Smooth muscle cell (in vitro differentiated cells): ENCODE measurements around the gene APOL2. TPM values are rescaled to one million over a fixed set of nuclear protein-coding genes. Genes with fewer than 3 reads are reported as not detected.
"Not testable (repeated sequence)": the region's sequence is repeated elsewhere in the genome, so short reads cannot be mapped to it uniquely, and the experiment has no call there.

Experiments
- DNase-seq: peaks from one replicate; lab custom pipeline; 2025; ENCODE audit not compliant: unreplicated experiment; lab: John Stamatoyannopoulos, UW
- H2AFZ ChIP-seq: fragments of 200-600 bp; sonication (generic); 2 replicates; pipeline ENCODE4 v1.6.0; 2016; ENCODE audit warnings: antibody characterized with exemption, low read depth, mild to moderate bottlenecking
- H3F3A ChIP-seq: fragments of 200-600 bp; sonication (generic); 2 replicates; pipeline ENCODE4 v1.6.0; 2017; ENCODE audit warnings: antibody characterized with exemption, low read depth
- H3K27ac ChIP-seq: fragments of 200-600 bp; sonication (generic); 2 replicates; pipeline ENCODE4 v1.5.1; 2016; ENCODE audit warnings: low read depth, mild to moderate bottlenecking
- H3K27me3 ChIP-seq: fragments of 200-600 bp; sonication (generic); 2 replicates; pipeline ENCODE4 v1.6.1; 2016; ENCODE audit warnings: low read depth, mild to moderate bottlenecking
- H3K36me3 ChIP-seq: fragments of 200-600 bp; sonication (generic); 2 replicates; pipeline ENCODE4 v1.5.1; 2016; ENCODE audit warnings: low read depth
- H3K4me1 ChIP-seq: fragments of 200-600 bp; sonication (generic); 2 replicates; pipeline ENCODE4 v1.5.1; 2016; ENCODE audit warnings: low read depth
- H3K4me2 ChIP-seq: fragments of 200-600 bp; sonication (generic); 2 replicates; pipeline ENCODE4 v1.6.0; 2016; ENCODE audit warnings: mild to moderate bottlenecking
- H3K4me3 ChIP-seq: fragments of 200-600 bp; sonication (generic); 2 replicates; pipeline ENCODE4 v1.5.1; 2016; ENCODE audit warnings: mild to moderate bottlenecking
- H3K79me2 ChIP-seq: fragments of 200-600 bp; sonication (generic); 2 replicates; pipeline ENCODE4 v1.6.0; 2016; ENCODE audit warnings: low read depth, mild to moderate bottlenecking
- H3K9ac ChIP-seq: fragments of 200-600 bp; sonication (generic); 2 replicates; pipeline ENCODE4 v1.6.0; 2016; ENCODE audit warnings: low read depth
- H3K9me3 ChIP-seq: fragments of 200-600 bp; sonication (generic); replicated peaks from 2 replicates; pipeline ENCODE4 v1.5.1; 2016; ENCODE audit warnings: low read depth
- H4K20me1 ChIP-seq: fragments of 200-600 bp; sonication (generic); 2 replicates; pipeline ENCODE4 v1.6.0; 2016; ENCODE audit warnings: low read depth
- CTCF ChIP-seq: fragments of 200-600 bp; sonication (generic); IDR thresholded peaks from 2 replicates; pipeline ENCODE4 v1.5.1; 2017; ENCODE audit warnings: borderline replicate concordance, mild to moderate bottlenecking, antibody characterized with exemption; ENCODE audit not compliant: insufficient read depth, poor library complexity, severe bottlenecking
- WGBS: methylation state at CpG from one replicate; pipeline ENCODE4 v1.1.7; 2016; ENCODE audit warnings: low lambda C conversion rate; 5-methylcytosine and 5-hydroxymethylcytosine counted together
- polyA plus RNA-seq: library from polyadenylated mRNA; unstranded; fragments of >200 nt; fragmentation: Nextera tagmentation; extraction: Ambion mirVana; gene quantifications from 2 replicates; pipeline ENCODE4 v1.2.1, GENCODE V29; 2016
- total RNA-seq: library from RNA; depleted of rRNA; stranded (reverse); fragments of >200 nt; gene quantifications from 2 replicates; pipeline ENCODE4 v1.2.3, GENCODE V29; 2014

APOL2 gene
- total and polyA plus RNA-seq, 2 experiments from 2014 or later = 8.0 to 14.7 TPM

- H4K20me1 ChIP-seq = no peaks in the 10 kb centered on the region
- no peak overlapping the region for H3K9ac ChIP-seq
- H3K27me3 ChIP-seq = no peaks in the 10 kb centered on the region
- H3K4me1 ChIP-seq = no peaks in the 10 kb centered on the region
- WGBS = 92% methylated on average over 11 of the region's 11 CpGs
- no peaks in the 10 kb centered on the region for H3K9me3 ChIP-seq
- H3K4me3 ChIP-seq = no peak overlapping the region
- TF ChIP-seq CTCF = no peak
- H3K79me2 ChIP-seq = no peaks in the 10 kb centered on the region
- H3F3A ChIP-seq = no peaks in the 10 kb centered on the region
- DNase-seq = no peak
- no peak overlapping the region for H3K27ac ChIP-seq
- H3K4me2 ChIP-seq = no peak overlapping the region
- H2AFZ ChIP-seq = no peak overlapping the region
- no peaks in the 10 kb centered on the region for H3K36me3 ChIP-seq
Measured at GRCh38 chr22:36267896-36268485, 28.7 kb upstream of the APOL2 start.

GRCh38 chr22:36267058-36267457 is 27.7 kb upstream of the APOL2 start:
- no peaks in the 10 kb centered on the region for H3K36me3 ChIP-seq

GRCh38 chr22:36263886-36264664 is 24.7 kb upstream of the APOL2 start:
- H2AFZ ChIP-seq, DNase-seq, H3K4me2 ChIP-seq, H3K36me3 ChIP-seq, H4K20me1 ChIP-seq, H3K9me3 ChIP-seq, H3K4me3 ChIP-seq, H3K27ac ChIP-seq, H3K4me1 ChIP-seq, H3K27me3 ChIP-seq, H3K79me2 ChIP-seq, H3K9ac ChIP-seq, H3F3A ChIP-seq: not testable (repeated sequence)
- 91% methylated on average over 7 of the region's 7 CpGs for WGBS

More at GRCh38 chr22:36267058-36267457, 27.7 kb upstream of the APOL2 start:
- H3K4me3 ChIP-seq = no peak overlapping the region
- H3K4me1 ChIP-seq = no peaks in the 10 kb centered on the region
- H3K9me3 ChIP-seq = no peaks in the 10 kb centered on the region
- TF ChIP-seq CTCF = no peak
- H2AFZ ChIP-seq = no peak overlapping the region
- no peaks in the 10 kb centered on the region for H3F3A ChIP-seq
- H3K4me2 ChIP-seq = no peak overlapping the region
- no peak for DNase-seq
- 89% methylated on average over 4 of the region's 4 CpGs for WGBS
- no peaks in the 10 kb centered on the region for H3K79me2 ChIP-seq
- no peaks in the 10 kb centered on the region for H4K20me1 ChIP-seq
- no peak overlapping the region for H3K9ac ChIP-seq
- no peaks in the 10 kb centered on the region for H3K27me3 ChIP-seq
- H3K27ac ChIP-seq = no peak overlapping the region

- not testable (repeated sequence) for H3K27ac ChIP-seq, H3K27me3 ChIP-seq, DNase-seq, H3K36me3 ChIP-seq, H4K20me1 ChIP-seq, H3K4me2 ChIP-seq, H3K9ac ChIP-seq, H3K9me3 ChIP-seq, H3F3A ChIP-seq, H3K79me2 ChIP-seq, H3K4me3 ChIP-seq, H2AFZ ChIP-seq
- 62% methylated on average over 5 of the region's 5 CpGs for WGBS
- peaks cover 13% of the 10 kb centered on the region for H3K4me1 ChIP-seq
Measured at GRCh38 chr22:36263216-36263673, 23.9 kb upstream of the APOL2 start.

- H4K20me1 ChIP-seq, H3K9me3 ChIP-seq, H3K27me3 ChIP-seq, H3F3A ChIP-seq, H3K9ac ChIP-seq, DNase-seq, H3K4me3 ChIP-seq, H3K4me2 ChIP-seq, H3K27ac ChIP-seq, H3K36me3 ChIP-seq, H2AFZ ChIP-seq, H3K79me2 ChIP-seq: not testable (repeated sequence)
- WGBS = 97% methylated on average over 3 of the region's 3 CpGs
- H3K4me1 ChIP-seq = peaks cover 13% of the 10 kb centered on the region
Measured at GRCh38 chr22:36262307-36262706, 23.0 kb upstream of the APOL2 start.

GRCh38 chr22:36261675-36262074 is 22.3 kb upstream of the APOL2 start:
- H3K9ac ChIP-seq, H3K27ac ChIP-seq, H3F3A ChIP-seq, H3K27me3 ChIP-seq, H3K4me2 ChIP-seq, H3K36me3 ChIP-seq, H2AFZ ChIP-seq, H3K9me3 ChIP-seq, DNase-seq, H4K20me1 ChIP-seq, H3K79me2 ChIP-seq, H3K4me3 ChIP-seq: not testable (repeated sequence)
- 76% methylated on average over 6 of the region's 6 CpGs for WGBS
- H3K4me1 ChIP-seq = peaks cover 13% of the 10 kb centered on the region
